HG02763 (cell line): ENCODE results near the gene LMTK3.

Experiments
- ATAC-seq: cut with Tn5 transposase; IDR thresholded peaks from one replicate; pipeline ENCODE4 v1.9.1; 2021; ENCODE audit warnings: mild to moderate bottlenecking, moderate library complexity; ENCODE audit not compliant: unreplicated experiment

LMTK3 gene, protein sequence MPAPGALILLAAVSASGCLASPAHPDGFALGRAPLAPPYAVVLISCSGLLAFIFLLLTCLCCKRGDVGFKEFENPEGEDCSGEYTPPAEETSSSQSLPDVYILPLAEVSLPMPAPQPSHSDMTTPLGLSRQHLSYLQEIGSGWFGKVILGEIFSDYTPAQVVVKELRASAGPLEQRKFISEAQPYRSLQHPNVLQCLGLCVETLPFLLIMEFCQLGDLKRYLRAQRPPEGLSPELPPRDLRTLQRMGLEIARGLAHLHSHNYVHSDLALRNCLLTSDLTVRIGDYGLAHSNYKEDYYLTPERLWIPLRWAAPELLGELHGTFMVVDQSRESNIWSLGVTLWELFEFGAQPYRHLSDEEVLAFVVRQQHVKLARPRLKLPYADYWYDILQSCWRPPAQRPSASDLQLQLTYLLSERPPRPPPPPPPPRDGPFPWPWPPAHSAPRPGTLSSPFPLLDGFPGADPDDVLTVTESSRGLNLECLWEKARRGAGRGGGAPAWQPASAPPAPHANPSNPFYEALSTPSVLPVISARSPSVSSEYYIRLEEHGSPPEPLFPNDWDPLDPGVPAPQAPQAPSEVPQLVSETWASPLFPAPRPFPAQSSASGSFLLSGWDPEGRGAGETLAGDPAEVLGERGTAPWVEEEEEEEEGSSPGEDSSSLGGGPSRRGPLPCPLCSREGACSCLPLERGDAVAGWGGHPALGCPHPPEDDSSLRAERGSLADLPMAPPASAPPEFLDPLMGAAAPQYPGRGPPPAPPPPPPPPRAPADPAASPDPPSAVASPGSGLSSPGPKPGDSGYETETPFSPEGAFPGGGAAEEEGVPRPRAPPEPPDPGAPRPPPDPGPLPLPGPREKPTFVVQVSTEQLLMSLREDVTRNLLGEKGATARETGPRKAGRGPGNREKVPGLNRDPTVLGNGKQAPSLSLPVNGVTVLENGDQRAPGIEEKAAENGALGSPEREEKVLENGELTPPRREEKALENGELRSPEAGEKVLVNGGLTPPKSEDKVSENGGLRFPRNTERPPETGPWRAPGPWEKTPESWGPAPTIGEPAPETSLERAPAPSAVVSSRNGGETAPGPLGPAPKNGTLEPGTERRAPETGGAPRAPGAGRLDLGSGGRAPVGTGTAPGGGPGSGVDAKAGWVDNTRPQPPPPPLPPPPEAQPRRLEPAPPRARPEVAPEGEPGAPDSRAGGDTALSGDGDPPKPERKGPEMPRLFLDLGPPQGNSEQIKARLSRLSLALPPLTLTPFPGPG (N-terminal part only)

DNA sequence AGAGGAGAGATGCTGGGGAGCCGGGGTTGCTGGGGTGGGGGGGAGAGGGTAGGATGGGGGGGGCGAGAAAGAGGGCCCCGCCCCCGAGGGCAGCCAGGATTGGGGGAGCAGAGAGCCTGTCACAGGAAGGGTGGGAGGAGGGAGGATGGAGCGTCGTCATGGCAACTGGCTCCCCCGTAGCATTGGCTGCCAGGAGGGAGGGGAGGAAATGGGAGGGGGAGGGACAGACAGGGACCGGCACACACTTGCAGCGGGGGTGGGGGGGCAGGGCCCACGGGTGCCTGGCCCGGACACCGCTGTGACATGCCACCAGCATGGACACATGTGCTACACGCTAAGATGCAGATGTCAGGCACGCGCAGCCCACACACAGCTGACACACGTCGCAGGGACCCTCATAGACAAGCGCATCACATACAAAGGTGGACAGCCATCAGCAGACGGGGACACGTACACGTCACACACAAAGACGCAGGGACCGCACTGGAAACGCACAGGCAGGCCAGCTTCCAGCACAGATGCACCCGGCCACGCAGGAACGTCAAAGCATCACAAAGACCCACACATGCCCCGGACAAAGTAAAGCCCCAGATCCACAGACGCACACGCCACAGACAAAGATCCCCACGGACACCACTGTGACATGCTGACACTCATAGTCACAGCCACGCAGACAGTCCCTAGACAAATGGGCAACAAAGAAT is at the start of gene LMTK3:
Gene LMTK3, minus strand, starts transcription at position 36 of the 704 bp plus-strand sequence. CDS start 259 bp downstream, outside the sequence.
- no peak for ATAC-seq

DNA sequence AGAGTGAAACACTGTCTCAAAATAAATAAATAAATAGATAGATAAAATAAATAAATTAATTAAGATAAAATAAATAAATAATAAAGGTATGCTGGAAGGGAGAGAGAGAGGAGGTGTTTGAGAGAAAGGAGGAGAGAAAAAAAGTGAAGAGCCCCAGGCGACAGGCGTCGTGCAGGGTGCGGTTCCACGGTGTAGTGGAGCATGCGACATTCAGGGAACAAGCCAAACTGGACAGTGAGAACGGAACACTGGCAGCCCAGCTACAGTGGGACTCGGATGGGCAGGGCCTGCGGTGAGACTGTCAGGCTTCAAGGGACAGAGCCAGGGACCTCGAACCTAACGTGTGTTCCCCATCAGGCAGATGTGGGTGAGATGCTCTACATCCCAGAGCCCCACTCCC is 49.8 kb upstream of the LMTK3 start:
- no peak for ATAC-seq

GRCh38 chr19:48560095-48560530 is 48.5 kb upstream of the LMTK3 start:
- ATAC-seq = no peak

GRCh38 chr19:48558018-48558684 is 46.5 kb upstream of the LMTK3 start:
- ATAC-seq = no peak

GRCh38 chr19:48556825-48557224 is 45.2 kb upstream of the LMTK3 start:
- ATAC-seq = no peak

DNA sequence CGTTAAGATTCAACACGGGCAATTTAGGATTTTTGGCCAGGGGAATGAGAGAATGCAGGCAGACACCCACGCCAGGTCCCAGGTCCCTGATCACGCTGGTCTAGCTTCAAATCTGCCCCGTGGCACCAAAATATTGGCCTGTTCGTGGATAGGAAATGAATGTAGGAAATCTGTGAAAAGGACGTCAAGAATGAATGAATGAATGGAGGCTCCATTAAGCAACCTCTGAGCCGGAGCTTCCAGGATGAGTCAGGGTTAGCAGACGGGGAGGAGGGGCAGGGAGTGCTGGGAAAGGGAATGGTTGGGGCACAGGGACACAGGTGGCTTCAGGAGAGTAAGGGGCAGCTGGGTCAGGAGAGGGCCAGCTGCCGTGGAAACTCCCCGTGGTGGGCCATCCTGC is 44.5 kb upstream of the LMTK3 start:
- no peak for ATAC-seq

DNA sequence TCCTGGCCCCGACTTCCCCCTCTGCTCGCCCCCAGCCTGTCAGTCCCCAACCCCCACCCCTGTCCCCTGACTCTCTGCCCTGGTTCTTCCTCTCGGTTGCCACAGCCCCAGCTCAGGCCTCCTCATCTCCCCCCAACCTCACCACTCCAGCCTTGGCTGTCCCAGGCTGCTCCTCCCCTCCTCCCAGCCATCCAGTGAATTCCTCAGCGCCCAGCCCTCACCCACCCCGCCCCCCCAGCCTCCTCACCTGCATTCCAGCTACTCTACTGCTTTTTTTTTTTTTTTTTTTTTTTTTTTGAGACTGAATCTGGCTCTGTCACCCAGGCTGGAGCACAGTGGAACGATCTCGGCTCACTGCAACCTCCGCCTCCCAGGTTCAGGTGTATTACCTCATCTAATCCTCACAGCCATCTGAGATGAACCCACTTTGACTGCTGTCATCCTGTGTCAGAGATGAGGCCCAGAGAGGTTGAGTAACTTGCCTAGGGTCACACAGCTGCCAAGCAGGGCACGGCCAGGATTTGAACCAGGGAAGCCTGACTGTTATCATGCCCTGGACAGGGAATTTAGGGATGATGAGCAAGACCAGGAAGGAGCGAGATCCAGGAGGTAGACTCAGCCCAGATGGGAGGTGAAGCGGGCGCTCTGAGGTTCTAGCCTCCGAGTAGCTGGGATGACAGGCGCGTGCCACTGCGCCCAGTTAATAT is 42.9 kb upstream of the LMTK3 start:
- ATAC-seq = no peak

DNA sequence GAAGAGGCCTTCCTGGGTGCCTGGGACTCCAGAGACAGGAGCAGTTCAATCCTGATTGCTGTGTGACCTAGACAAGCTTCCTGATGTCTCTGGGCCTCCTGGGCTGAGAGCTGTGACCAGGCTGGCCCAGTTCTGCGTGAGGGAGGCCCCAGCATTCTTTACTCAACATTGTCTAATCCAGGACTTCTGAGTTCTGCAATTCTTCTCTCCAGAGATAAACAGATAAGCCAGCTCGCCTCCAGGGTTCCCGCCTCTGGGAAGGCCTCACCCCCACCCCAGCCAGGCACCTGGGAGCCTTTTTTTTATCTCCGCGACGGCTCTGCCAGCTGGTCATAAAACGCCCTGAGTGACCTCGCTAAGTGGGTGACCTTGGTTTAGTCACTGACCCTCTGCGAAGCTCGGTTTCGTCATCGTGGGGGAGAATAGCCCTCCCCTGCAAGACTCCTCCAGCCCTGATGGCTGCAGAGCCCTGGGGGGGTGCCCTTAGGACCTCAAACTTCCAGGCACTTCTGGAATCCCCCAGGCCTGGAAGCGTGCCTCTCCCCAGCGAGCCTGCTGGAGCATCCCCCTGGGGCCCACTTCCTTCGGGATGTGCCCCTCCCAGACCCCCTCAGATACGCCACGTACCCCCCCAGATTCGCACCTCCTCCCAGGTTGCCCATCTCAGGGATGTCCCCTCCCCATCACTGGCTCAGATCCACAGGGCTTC is 42.2 kb upstream of the LMTK3 start:
- ATAC-seq = no peak

GRCh38 chr19:48552406-48553322 is 41.0 kb upstream of the LMTK3 start:
- ATAC-seq = no peak

DNA sequence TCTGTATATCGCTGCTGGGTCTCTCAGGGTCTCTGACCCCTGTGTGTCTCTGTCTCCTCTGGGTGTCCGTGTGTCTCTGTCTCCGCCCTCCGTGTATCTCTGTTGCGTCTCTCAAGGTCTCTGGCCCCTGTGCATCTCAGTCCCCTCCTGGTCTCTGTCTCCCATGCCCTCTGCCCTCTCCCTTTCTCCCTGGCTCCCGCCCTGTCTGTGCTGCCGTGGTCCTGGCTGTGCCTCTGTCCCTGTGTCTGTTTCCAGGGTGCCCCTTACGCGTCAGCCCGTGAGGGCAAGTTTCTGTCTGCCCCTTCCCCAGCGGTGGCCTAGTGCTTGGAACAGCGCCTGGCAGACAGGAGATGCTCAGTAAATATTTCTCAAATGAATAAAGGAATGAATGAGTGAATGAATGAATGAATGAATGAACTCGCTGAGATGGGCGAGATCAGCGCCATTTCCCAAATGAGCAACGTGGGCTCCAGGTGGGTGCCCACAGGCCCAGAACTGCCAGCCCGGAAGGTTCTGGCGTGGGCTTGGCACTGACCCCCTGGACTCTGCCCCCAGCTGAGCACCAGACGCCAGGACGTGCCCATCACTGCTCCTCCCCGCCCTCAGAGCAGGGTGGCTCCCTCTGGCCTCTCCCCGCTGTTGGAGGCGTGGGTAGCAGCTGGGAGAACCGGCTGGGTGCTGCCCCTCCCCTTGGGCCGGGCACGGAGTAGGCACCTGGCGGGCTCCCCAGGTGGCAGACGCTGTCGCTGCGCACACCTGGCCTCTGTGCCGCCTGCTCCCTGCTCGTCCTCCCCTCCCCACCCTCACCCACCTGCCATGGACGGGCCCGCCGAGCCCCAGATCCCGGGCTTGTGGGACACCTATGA is 40.0 kb upstream of the LMTK3 start, which contains the start of gene SULT2B1:
Gene SULT2B1, plus strand, starts transcription at position 736 of the 866 bp plus-strand sequence. Its CDS starts 81 bp downstream, at position 817.
- ATAC-seq = no peak

GRCh38 chr19:48549380-48549779 is 37.7 kb upstream of the LMTK3 start:
- no peak for ATAC-seq

DNA sequence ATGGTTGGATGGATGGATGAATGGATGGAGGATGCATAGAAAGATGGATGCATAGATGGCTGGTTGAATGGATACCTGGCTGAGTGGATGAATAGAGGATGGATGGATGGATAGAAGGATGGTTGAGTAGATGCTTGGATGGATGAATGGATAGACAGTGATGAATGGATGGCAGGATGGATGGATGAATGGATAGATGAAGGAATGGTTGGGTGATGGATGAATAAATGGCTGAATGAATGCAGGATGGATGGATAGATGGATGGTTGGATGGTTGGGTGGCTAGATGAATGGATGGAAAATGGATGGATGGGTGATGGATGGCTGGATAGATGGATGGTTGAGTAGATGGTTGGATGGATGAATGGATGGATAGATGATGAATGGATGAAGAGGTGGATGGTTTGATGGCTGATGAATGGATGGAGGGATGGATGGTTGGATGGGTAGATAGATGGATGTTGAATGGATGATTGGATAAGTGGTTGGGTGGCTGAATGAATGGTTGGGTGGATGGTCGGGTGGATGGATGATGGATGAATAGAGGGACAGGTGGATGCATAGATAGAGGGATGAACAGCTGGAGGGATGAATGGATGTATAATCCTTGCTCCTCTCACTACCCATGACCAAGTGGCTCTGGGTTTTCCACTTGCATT is 36.7 kb upstream of the LMTK3 start:
- ATAC-seq = no peak

- no peak for ATAC-seq
Measured at GRCh38 chr19:48547722-48548121, 36.1 kb upstream of the LMTK3 start.

DNA sequence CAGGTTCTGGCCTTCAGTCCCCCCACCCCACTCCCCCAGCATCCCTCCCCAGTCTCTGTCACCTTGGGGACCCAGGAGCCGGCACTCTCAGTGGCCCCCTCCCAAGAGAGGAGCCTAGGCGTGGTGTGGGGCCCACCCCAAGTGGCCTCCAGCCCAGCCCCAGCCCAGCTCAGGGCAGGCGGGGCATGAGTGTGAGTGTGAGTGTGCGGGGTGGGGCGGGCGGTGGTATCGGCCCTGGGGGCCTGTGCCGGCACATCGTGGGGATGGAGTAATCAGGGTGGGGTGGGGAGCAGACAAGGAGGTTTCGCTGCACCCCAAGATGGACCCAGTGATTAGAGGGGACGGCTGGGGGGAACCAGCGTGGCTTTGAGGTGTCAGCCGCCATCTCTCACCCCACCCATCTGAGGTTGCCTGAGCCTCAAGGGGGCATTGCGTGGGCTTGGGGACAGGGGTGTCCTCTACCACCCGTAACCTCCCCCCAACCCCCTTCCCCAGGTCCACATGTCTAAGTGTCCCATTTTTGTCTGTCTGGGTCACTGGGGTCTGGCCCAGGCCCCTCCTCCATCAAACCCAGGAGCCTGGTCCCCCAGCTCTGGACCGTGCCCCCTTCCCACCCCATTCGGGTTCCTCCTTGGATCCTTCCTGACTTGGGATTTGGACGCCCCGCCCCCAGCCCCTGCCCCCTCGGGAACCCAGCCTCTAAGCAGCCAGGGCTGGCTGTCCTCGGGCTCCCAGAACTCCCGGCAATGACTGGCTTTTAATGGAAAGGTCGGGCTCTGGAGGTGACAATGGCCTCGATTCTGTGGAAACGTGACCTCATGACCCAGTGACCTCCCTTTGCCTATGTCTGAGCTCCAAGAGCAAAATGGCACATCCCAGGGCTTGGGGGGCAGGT is 33.5 kb upstream of the LMTK3 start:
- no peak for ATAC-seq

- no peak for ATAC-seq
Measured at GRCh38 chr19:48543121-48543710, 31.6 kb upstream of the LMTK3 start.
